ENCODE data around the gene RAX2.

DNA sequence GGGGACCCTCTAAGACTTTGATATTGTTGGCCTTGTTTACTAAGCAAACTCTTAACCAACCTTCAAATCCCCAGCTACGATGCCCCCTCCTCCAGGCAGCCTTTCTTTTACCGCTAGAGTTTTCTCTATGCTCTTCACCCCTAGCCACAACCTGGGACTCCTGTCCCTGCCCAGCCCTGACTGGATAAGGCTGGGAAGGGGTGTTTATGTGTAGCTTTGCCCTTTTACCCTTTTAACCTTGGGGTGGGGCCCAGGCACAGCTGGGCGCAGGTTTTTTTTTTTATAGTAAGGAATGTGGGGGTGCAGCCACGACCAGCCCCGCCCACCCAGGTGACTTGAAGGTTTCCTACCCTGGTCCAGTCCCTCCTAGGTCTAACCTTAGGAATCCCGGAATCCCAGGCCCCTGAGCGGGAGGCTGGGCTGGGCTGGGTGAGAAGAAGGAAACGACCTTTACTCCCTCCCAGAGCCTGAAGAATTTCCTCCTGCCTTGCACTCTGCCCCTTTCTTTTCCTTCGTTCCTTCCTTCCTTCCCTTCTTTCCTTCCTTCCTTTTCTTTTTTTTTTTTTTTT lies 51.6 kb downstream of the RAX2 start:
- TF ChIP-seq, protein P1, sequence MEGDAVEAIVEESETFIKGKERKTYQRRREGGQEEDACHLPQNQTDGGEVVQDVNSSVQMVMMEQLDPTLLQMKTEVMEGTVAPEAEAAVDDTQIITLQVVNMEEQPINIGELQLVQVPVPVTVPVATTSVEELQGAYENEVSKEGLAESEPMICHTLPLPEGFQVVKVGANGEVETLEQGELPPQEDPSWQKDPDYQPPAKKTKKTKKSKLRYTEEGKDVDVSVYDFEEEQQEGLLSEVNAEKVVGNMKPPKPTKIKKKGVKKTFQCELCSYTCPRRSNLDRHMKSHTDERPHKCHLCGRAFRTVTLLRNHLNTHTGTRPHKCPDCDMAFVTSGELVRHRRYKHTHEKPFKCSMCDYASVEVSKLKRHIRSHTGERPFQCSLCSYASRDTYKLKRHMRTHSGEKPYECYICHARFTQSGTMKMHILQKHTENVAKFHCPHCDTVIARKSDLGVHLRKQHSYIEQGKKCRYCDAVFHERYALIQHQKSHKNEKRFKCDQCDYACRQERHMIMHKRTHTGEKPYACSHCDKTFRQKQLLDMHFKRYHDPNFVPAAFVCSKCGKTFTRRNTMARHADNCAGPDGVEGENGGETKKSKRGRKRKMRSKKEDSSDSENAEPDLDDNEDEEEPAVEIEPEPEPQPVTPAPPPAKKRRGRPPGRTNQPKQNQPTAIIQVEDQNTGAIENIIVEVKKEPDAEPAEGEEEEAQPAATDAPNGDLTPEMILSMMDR (IDR thresholded peaks at IDR 0.05 in 2 of 3, conservative IDR thresholded peaks at IDR 0.05 in 1 of 3; ENCODE audit: borderline replicate concordance in 1 of 3, insufficient read depth in 1 of 3, low read depth in 2 of 3, low read length in 2 of 3) = no peak
- TF ChIP-seq FOSL1 (IDR thresholded peaks at IDR 0.05; ENCODE audit: low read depth) = no peak
- no peak for TF ChIP-seq POLR2AphosphoS5 (IDR thresholded peaks at IDR 0.05; ENCODE audit: low read depth, low read length)
- TF ChIP-seq, protein P2, sequence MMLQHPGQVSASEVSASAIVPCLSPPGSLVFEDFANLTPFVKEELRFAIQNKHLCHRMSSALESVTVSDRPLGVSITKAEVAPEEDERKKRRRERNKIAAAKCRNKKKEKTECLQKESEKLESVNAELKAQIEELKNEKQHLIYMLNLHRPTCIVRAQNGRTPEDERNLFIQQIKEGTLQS (IDR thresholded peaks at IDR 0.05) = no peak
- no peak for TF ChIP-seq POLR2A (IDR thresholded peaks at IDR 0.05; ENCODE audit: borderline replicate concordance, extremely low read depth, insufficient read depth, insufficient read length)
- TF ChIP-seq RAD21 (IDR thresholded peaks at IDR 0.05; ENCODE audit: low read depth) = no peak

All from HCT116 (cell line).